Right lobe of liver (tissue), 6 donors: ENCODE results near the gene COL1A1. TPM values are rescaled to one million over a fixed set of nuclear protein-coding genes. Genes with fewer than 3 reads are reported as not detected.

Experiments used
- ATAC-seq, 4 donors: fragments of 200-7000 bp; cut with Tn5 transposase; one replicate each; pipeline ENCODE4 v1.9.1; 2020; ENCODE audit warnings: mild to moderate bottlenecking in 4 of 4, moderate library complexity in 4 of 4
- DNase-seq, 3 donors: peaks; one replicate each; pipeline ENCODE4 v3.0.0-alpha.2; 2020
- H3K27ac ChIP-seq, 3 donors: fragments of 200-600 bp; one replicate each; pipeline ENCODE4 v1.8.0; 2022
- H3K27me3 ChIP-seq, 2 donors: fragments of 200-600 bp; one replicate each; pipeline ENCODE4 v1.8.0; 2022
- H3K36me3 ChIP-seq, 4 donors: fragments of 200-600 bp; sonication (generic) in 1 of 4; one replicate each; pipeline versions ENCODE4 v1.5.1 to v1.8.0; 2017 to 2022; ENCODE audit warnings: control low read depth in 1 of 4
- H3K4me1 ChIP-seq, 4 donors: fragments of 200-600 bp; sonication (generic) in 1 of 4; one replicate each; pipeline versions ENCODE4 v1.5.1 to v1.8.0; 2017 to 2022; ENCODE audit warnings: control low read depth in 1 of 4
- H3K4me3 ChIP-seq, 3 donors: fragments of 200-600 bp; one replicate each; pipeline ENCODE4 v1.8.0; 2022
- H3K9me3 ChIP-seq, 4 donors: fragments of 200-600 bp; sonication (generic) in 1 of 4; one replicate each; pipeline versions ENCODE4 v1.5.1 to v1.8.0; 2017 to 2022; ENCODE audit warnings: control low read depth in 1 of 4
- POLR2A ChIP-seq: fragments of 450-650 bp; IDR thresholded peaks from one replicate; pipeline ENCODE4 v1.6.1; 2017; ENCODE audit warnings: antibody characterized with exemption, mild to moderate bottlenecking
- WGBS: methylation state at CpG from one replicate; pipeline ENCODE4 v1.1.6; 2018; ENCODE audit warnings: low coverage, low lambda C conversion rate; ENCODE audit not compliant: insufficient coverage; ENCODE audit errors: missing lambda C conversion rate; 5-methylcytosine and 5-hydroxymethylcytosine counted together
- intact Hi-C, 2 donors: fragments of 100-400 bp; cut with DNase I; formaldehyde crosslinking; loops; one replicate each; pipeline versions ENCODE4 v1.11.2 to v1.14.1; 2022
- long read RNA-seq: library from polyadenylated mRNA; unstranded; transcript quantifications from one replicate; pipeline ENCODE4 v2.0.0, GENCODE V29; 2019
- total RNA-seq, 6 experiments: library from RNA; depleted of rRNA in 2 of 6; stranded (reverse); fragments of >200 nt in 2 of 6; fragmentation: NEBNext Ultra II Directional in 3 of 6; extraction: Animal tissue kit (Norgen Biotek cat#: 25700) in 3 of 6; gene quantifications; one replicate each; pipeline versions ENCODE4 v1.1.0 to v1.2.4, GENCODE V29; 2016 to 2023
- TF ChIP-seq, protein P1 (sequence below), 4 donors: fragments of 200-600 bp in 3 of 4; fragments of 450-650 bp in 1 of 4; IDR thresholded peaks; one replicate each; pipeline versions ENCODE4 v1.5.1 to v1.8.0; 2016 to 2022; ENCODE audit warnings: antibody characterized with exemption in 4 of 4, mild to moderate bottlenecking in 2 of 4
- donor health status: DM: no; HTN: yes; CAD: no.
- donor health status: DM: no; HTN: no; CAD: no.
- donor health status: DM: no; HTN: no; CAD: no.
- donor health status: DM: no; HTN: yes; CAD: no.
- donor health status: DM: no; HTN: yes; CAD: no.

The COL1A1 gene
- total RNA-seq: 100 to 1,000 TPM in 1 of 6 experiments, 10 to 100 TPM in 4, 1 to 10 TPM in 1; 9.3 to 109 (median 34.7) TPM
- long read RNA-seq, partial matches to known transcripts: 1 of 2 reads
- long read RNA-seq, other reads (novel, unspliced or antisense): 1 of 2 reads

GRCh38 chr17:50201276-50201854 is at the start of gene COL1A1:
TSS of gene COL1A1 (minus strand) at chr17:50201631. CDS start at chr17:50201513, 118 bp downstream.
- intact Hi-C loops: loop anchor here (5.0 kb wide), 2 partner anchors 71 to 96 kb away; partner anchors contain the start of gene TMEM92 (in 1 of the 2)
- peak in 2 of 3 donors; percentile 24 to 59 for DNase-seq
- Histone ChIP-seq H3K27ac (peak within 1 kb of the TSS; percentile 32 to 52 (median 41)), H3K9me3 (no peaks in the 10 kb centered on the region), H3K36me3 (no peaks in the 10 kb centered on the region), H3K27me3 (no peaks in the 10 kb centered on the region), H3K4me3 (peak within 1 kb of the TSS; percentile 27 to 53 (median 38)), H3K4me1 (peaks cover 0 to 12% (median 0%) of the 10 kb centered on the region in 4 donors)
- TF ChIP-seq POLR2A: peak; percentile 59
- TF ChIP-seq, protein P1, sequence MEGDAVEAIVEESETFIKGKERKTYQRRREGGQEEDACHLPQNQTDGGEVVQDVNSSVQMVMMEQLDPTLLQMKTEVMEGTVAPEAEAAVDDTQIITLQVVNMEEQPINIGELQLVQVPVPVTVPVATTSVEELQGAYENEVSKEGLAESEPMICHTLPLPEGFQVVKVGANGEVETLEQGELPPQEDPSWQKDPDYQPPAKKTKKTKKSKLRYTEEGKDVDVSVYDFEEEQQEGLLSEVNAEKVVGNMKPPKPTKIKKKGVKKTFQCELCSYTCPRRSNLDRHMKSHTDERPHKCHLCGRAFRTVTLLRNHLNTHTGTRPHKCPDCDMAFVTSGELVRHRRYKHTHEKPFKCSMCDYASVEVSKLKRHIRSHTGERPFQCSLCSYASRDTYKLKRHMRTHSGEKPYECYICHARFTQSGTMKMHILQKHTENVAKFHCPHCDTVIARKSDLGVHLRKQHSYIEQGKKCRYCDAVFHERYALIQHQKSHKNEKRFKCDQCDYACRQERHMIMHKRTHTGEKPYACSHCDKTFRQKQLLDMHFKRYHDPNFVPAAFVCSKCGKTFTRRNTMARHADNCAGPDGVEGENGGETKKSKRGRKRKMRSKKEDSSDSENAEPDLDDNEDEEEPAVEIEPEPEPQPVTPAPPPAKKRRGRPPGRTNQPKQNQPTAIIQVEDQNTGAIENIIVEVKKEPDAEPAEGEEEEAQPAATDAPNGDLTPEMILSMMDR (IDR thresholded peaks at IDR 0.05): no peak
- no peak for ATAC-seq
- 6% methylated on average over 7 of the region's 34 CpGs for WGBS

DNA sequence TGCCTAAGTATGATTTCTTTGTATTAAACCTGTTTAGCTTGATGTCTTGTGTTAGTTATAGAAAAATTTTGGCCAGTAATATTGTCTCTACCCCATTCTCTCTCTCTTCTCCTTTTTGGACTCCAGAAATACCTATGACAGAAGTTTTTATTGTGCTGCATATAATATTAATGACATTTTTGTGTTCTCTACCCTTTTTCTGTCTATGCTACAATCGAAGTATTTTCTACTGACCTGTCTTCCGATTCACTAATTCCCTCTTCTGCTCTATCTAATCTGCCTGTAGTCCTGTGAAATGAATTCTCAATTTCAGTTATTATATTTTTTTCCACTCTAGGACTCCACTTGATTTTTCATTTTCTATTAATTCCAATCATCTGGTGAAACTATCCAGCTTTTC is 46.8 kb upstream of the COL1A1 start:
- DNase-seq (no peak), ATAC-seq (no peak)
- no peak overlapping the region for H3K27ac ChIP-seq
- H3K4me3 ChIP-seq: no peak overlapping the region
- no peaks in the 10 kb centered on the region for H3K4me1 ChIP-seq
- no peak for TF ChIP-seq POLR2A
- TF ChIP-seq, protein P1 (IDR thresholded peaks at IDR 0.05): no peak
- no peaks in the 10 kb centered on the region for H3K9me3 ChIP-seq
- no peaks in the 10 kb centered on the region for H3K27me3 ChIP-seq
- intact Hi-C loops: no loop called here
- 93% methylated on average over 2 of the region's 2 CpGs for WGBS
- no peaks in the 10 kb centered on the region for H3K36me3 ChIP-seq

- H3K9me3 ChIP-seq: no peaks in the 10 kb centered on the region
- TF ChIP-seq, protein P1 (IDR thresholded peaks at IDR 0.05): no peak
- H3K27me3 ChIP-seq: no peaks in the 10 kb centered on the region
- H3K4me1 ChIP-seq: no peaks in the 10 kb centered on the region
- H3K36me3 ChIP-seq: no peaks in the 10 kb centered on the region
- no peak overlapping the region for H3K4me3 ChIP-seq
- 74% methylated on average over 6 of the region's 6 CpGs for WGBS
- intact Hi-C loops: no loop called here
- ATAC-seq: no peak
- no peak overlapping the region for H3K27ac ChIP-seq
- DNase-seq: no peak
Observed at GRCh38 chr17:50244771-50245170, 43.3 kb upstream of the COL1A1 start.

DNA sequence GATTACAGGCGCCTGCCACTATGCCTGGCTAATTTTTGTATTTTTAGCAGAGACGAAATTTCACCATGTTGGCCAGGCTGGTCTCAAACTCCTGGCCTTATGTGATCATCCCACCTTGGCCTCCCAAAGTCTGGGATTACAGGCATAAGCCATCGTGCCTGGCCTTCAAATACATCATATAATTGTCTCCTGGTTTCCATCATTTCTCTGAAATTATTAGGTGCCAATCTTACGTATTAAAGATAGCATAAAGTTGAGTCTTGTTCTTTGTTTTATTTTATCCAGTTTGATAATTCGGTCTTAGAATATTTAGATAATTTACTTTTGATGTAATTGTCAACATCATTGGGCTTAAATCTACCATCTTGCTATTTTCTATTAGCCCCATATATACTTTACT is 40.0 kb upstream of the COL1A1 start:
- WGBS: 65% methylated on average over 5 of the region's 5 CpGs
- intact Hi-C loops: no loop called here
- Histone ChIP-seq H3K4me3 (no peak overlapping the region), H3K36me3 (no peaks in the 10 kb centered on the region), H3K27me3 (no peaks in the 10 kb centered on the region), H3K27ac (no peak overlapping the region), H3K9me3 (no peaks in the 10 kb centered on the region), H3K4me1 (no peaks in the 10 kb centered on the region)
- no peak for ATAC-seq
- TF ChIP-seq, protein P1 (IDR thresholded peaks at IDR 0.05): no peak
- TF ChIP-seq POLR2A: no peak
- no peak for DNase-seq
